DMS114 treated with DMSO at 0.1 percent for 48 hours (cell line): ENCODE measurements around the gene CCDC167.

Source experiments
- DNase-seq: peaks from one replicate; lab custom pipeline; 2025; ENCODE audit not compliant: unreplicated experiment; lab: John Stamatoyannopoulos, UW

Gene CCDC167

DNA sequence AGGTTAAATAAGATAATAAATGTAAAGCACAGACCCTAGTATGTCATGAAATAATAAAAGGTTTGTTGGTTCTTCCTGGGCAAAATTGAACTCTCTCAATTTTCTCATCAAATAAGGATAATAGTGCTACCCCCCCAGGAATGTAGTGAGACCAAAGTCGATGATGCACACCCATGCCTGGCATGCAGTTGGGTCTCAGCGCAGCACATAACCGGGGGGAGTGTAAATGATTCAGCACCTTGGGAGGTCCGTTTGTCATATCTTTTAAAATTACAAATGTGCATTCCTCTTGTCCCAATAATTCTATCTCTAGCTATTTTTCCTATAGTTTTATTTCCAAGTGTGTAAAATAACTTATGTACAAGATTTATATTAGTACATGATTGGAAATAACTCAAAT lies 31.3 kb upstream of the CCDC167 start:
- no peak for DNase-seq

GRCh38 chr6:37530297-37530696 lies 30.6 kb upstream of the CCDC167 start:
- DNase-seq = no peak

GRCh38 chr6:37528541-37528940 lies 28.8 kb upstream of the CCDC167 start:
- DNase-seq = no peak

- no peak for DNase-seq
These were observed 26.0 kb upstream of the CCDC167 start for GRCh38 chr6:37525460-37526357.

DNA sequence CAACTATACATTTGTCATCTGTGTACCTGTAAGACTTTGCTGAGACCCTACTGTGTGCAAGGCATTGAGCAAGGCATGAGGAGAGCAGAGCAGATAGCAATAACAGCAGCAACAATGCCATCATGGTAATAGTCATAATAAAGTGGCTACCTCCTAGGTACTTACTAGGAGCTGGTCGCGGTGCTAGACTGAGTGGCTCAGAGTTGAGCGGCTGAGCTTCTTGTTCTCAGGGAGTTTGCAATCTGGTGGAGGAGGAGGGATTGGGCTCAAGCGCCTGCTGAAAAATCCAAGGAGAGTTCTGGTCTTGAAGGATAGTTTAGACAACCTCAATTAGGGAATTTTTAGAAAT lies 25.3 kb upstream of the CCDC167 start:
- DNase-seq = no peak

DNA sequence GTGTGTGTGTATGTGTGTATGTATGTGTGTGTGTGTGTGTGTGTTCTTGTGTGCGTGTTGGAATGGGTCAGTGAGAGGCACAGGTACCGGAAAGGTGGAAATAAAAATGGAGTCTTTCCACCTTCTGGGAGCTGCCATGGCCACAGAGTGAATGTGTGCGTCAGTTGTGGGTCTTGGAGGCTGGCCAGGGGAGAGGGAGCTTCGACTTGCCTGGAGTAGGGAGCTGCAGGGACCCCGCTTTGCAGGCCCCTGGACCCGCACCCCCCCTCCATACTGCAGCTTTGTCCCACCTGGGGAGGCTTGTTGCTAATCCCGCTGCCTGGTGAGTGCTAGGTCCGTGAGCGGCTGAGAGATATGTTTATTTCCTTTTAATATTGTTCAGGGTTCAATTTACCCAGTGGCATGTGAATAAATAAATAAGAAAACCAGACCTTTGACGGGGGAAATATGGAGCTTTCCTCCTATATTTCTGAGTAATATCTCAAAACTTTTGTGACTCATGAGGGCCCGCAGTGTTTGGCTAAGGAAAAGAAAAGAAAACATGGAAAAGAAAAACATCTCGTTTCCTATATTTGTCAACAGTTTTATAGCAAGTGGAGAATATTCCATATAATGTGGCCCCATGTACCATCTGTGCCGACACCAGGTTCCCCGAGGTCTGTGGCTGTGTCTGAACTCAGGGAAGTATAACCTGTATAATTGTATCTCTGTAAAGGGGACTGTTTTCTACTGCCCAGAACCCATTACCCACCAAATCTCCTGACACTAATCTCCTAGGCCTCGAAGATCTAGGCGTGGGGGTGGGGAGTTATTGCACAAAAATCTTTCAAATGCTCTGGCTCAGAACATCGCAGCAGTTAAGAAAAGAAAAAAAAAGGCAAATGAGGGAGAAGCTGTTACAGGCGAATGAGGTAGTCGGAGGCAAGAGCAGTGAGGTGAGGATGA lies 24.6 kb upstream of the CCDC167 start:
- DNase-seq = no peak

GRCh38 chr6:37523412-37523811 lies 23.7 kb upstream of the CCDC167 start:
- DNase-seq = no peak

GRCh38 chr6:37522836-37523235 lies 23.1 kb upstream of the CCDC167 start:
- no peak for DNase-seq

- no peak for DNase-seq
These were observed 22.0 kb upstream of the CCDC167 start for GRCh38 chr6:37521674-37522073.

DNA sequence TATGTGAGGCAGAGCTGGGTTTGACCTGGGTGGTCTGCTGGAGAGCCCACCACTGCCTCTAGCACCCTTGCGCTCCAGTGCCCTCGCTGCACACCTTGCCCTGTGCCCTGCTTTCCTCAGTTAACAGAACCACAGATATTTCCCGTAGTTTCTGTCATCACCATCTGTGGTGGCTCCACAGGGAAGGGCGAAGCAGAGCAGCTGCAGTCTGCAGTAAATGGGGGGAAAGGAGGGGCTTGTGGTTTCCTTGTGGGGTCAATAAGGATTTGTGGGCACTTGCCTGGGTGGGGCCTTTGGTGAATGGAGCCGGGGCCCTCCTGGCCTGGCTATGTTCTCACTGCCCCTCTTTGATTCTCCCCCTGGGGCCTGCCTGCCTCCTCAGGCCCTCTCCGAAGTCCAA lies 21.2 kb upstream of the CCDC167 start:
- DNase-seq = no peak

GRCh38 chr6:37519461-37519860 lies 19.8 kb upstream of the CCDC167 start:
- no peak for DNase-seq

DNA sequence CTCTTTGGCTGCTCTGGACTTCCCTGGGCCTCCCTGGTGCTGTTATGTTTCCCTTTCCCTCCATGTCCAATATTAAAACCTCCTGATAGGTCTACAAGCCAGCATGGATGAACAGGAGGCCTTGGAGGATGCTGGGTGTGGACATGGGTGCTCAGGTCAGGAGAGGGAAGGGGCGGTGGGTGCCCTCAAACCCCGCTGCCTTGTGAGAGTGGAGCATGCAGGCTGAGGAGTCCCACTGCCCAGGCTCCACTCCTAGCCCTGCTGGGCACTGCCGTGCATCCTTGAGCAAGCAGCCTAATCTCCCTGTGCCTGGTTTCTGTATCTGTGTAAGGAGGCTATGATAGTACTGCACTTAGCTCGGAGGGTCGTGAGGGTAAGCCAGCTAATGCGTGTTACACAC lies 18.4 kb upstream of the CCDC167 start:
- DNase-seq = no peak

- no peak for DNase-seq
These were observed 17.7 kb upstream of the CCDC167 start for GRCh38 chr6:37517411-37517812.

DNA sequence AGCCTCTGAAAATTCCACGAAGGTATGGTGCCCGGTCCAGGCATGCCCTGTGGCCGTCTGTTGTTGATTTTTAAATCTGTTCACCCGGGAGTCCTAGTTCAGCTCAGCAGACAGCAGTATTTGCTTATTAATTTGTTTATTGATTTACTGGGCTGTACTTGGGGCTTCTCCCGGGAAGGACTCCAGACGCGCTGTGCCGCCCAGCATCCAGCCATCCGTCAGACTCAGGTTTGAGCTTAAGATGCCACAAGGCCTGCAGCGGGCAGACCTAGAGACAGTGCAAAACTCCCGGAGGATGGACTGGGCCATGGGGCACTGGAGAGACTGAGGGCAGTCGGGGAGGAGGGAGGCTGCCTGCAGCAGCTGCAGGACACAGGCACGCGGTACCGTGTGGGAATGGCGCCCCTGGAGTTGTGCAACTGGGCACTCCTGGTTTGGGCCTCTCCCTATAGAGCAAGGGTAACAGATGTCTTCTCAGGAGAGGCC lies 17.3 kb upstream of the CCDC167 start:
- no peak for DNase-seq

GRCh38 chr6:37516076-37516919 lies 16.6 kb upstream of the CCDC167 start:
- no peak for DNase-seq

DNA sequence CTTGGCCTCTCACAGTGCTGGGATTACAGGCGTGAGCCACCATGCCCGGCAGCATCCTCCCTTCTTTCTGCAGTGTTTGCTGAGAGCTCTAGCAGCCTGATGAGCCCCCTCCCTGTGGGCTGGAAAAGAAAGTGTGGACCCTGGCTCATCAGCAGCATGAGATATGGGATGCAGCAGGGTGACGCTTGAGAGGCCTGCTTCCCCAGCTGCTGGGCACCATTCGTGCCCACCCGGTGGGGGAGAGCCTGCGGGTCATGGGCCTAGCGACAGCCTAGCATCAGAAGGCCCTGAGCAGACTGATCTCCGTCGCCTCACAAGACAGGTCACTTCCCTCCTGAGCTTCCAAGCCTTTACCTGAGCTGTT lies 16.0 kb upstream of the CCDC167 start:
- no peak for DNase-seq

GRCh38 chr6:37514837-37515236 lies 15.1 kb upstream of the CCDC167 start:
- no peak for DNase-seq

GRCh38 chr6:37514321-37514771 lies 14.7 kb upstream of the CCDC167 start:
- no peak for DNase-seq

- DNase-seq = no peak
These were observed 13.9 kb upstream of the CCDC167 start for GRCh38 chr6:37513576-37513975.

DNA sequence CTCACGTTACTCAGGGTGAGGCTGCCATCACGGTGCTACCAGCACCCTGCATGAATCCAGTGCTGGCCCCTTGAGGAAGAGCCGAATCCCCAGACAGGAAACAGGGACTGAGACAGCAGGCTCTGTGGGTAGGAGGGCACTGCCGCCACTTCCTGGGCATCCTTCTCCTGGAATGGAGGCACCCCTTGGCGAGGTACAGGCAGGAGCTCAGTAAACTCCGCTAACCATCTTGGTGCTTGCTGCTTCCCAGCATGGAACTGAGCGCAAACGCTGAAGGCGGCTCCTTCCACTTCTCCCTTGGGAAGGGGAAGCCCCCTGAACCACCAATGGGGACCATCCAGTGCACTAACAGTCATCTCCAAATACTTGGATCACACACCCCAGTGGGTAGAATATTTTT lies 13.5 kb upstream of the CCDC167 start:
- DNase-seq = no peak
